HG03039 (cell line): ENCODE measurements around the gene MECR.
"Not testable (repeated sequence)": the region's sequence is repeated elsewhere in the genome, so short reads cannot be mapped to it uniquely, and the experiment has no call there.

Source experiments
- ATAC-seq: cut with Tn5 transposase; IDR thresholded peaks from one replicate; pipeline ENCODE4 v1.9.1; 2021; ENCODE audit warnings: mild to moderate bottlenecking, moderate library complexity; ENCODE audit not compliant: unreplicated experiment

The MECR gene

GRCh38 chr1:29237129-29237821 is 6.5 kb upstream of the MECR start:
- no peak for ATAC-seq

- ATAC-seq, result no peak
Measured at GRCh38 chr1:29236712-29237128, 6.0 kb upstream of the MECR start.

- peak; percentile 75 for ATAC-seq
Measured at GRCh38 chr1:29235955-29236711, 5.4 kb upstream of the MECR start, which contains the start of gene PTPRU. Gene PTPRU (plus strand): TSS chr1:29236522. CDS start chr1:29236645, 123 bp downstream.

GRCh38 chr1:29234881-29235280 is 4.1 kb upstream of the MECR start:
- not testable (repeated sequence) for ATAC-seq

- no peak for ATAC-seq
Measured at GRCh38 chr1:29234471-29234870, 3.7 kb upstream of the MECR start.

GRCh38 chr1:29233693-29234092 is 3.0 kb upstream of the MECR start:
- no peak for ATAC-seq

GRCh38 chr1:29232387-29232786 is 1.7 kb upstream of the MECR start:
- no peak for ATAC-seq

- no peak for ATAC-seq
Measured at GRCh38 chr1:29230204-29230552, 556 bp downstream of the MECR start.

- ATAC-seq, result no peak
Measured at GRCh38 chr1:29227511-29227910, 3.2 kb downstream of the MECR start.

- ATAC-seq, result no peak
Measured at GRCh38 chr1:29225361-29225760, 5.4 kb downstream of the MECR start.

GRCh38 chr1:29224356-29224837 is 6.3 kb downstream of the MECR start:
- ATAC-seq, result no peak

- ATAC-seq, result no peak
Measured at GRCh38 chr1:29223521-29223920, 7.2 kb downstream of the MECR start.

- ATAC-seq, result no peak
Measured at GRCh38 chr1:29222686-29223085, 8.0 kb downstream of the MECR start.

- not testable (repeated sequence) for ATAC-seq
Measured at GRCh38 chr1:29222260-29222659, 8.5 kb downstream of the MECR start.

- ATAC-seq, result no peak
Measured at GRCh38 chr1:29221296-29221695, 9.4 kb downstream of the MECR start.

- no peak for ATAC-seq
Measured at GRCh38 chr1:29218223-29218622, 12.5 kb downstream of the MECR start.

- no peak for ATAC-seq
Measured at GRCh38 chr1:29217633-29218032, 13.1 kb downstream of the MECR start.

GRCh38 chr1:29213055-29213454 is 17.7 kb downstream of the MECR start:
- ATAC-seq, result no peak

- no peak for ATAC-seq
Measured at GRCh38 chr1:29211086-29212030, 19.4 kb downstream of the MECR start.

- no peak for ATAC-seq
Measured at GRCh38 chr1:29210278-29211085, 20.3 kb downstream of the MECR start.
